RKO (cell line): ENCODE data around the gene SOX5.

Source experiments
- DNase-seq: peaks from one replicate; pipeline ENCODE4 v3.0.0-alpha.2; 2016; ENCODE audit warnings: low spot score

The SOX5 gene

GRCh38 chr12:23684121-23684520 lies 265.3 kb downstream of the SOX5 start:
- DNase-seq = no peak

DNA sequence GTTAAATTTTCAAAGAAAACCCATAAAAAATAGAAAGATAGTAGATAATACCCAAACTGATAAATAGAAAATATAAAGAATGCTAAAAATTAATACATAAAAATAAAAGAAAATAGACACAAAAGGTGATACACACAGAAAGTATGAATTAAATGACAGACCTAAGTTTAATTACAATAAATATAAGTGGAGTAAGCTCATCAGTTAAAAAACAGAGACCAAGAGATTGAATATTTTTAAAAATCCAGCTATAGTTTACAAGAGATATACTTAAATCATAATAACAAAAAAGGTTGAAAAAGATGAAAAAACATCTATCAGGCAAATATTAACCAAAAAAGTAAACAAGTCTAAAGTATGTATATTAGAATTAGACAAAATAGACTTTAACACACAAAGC lies 268.2 kb downstream of the SOX5 start:
- DNase-seq = no peak

DNA sequence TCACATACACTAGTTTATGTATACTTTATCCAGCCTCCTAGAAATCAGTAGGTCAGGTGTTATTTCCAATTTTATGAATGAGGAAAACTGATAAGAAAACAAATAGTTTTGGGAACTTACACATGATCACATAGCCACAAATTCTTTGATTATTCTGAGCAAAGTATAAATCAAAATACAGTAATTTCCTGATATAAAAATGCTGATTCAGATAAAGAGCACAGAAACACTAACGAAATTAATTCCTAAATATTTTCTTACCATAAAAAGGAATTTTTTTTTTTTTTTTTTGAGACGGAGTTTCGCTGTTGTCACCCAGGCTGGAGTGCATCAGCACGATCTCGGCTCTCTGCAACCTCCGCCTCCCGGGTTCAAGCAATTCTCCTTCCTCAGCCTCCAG lies 275.4 kb downstream of the SOX5 start:
- DNase-seq = no peak

- no peak for DNase-seq
Observed at GRCh38 chr12:23671881-23672280, 277.6 kb downstream of the SOX5 start.

GRCh38 chr12:23670684-23671083 lies 278.8 kb downstream of the SOX5 start:
- no peak for DNase-seq

DNA sequence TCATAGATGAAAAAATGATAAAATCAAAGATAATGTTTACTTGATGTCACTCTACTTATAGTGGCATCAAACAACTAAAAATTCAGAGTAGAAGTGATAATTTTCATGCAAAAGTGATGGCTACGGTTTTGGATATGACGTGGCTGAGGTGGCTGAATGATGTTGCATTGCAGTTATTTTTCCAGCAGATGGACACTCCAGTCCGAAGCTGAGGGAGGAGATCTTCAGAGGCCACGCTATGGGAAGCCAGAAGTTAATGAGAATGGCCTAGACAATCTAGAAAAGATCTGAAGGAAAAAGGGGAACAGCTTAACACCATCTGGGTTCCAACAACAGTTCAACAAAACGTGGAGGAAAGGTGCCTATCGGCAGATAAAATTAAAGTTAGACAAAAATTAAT lies 279.8 kb downstream of the SOX5 start:
- no peak for DNase-seq

- no peak for DNase-seq
Observed at GRCh38 chr12:23666866-23667265, 282.6 kb downstream of the SOX5 start.

GRCh38 chr12:23662966-23663365 lies 286.5 kb downstream of the SOX5 start:
- no peak for DNase-seq

- no peak for DNase-seq
Observed at GRCh38 chr12:23659131-23659530, 290.3 kb downstream of the SOX5 start.

DNA sequence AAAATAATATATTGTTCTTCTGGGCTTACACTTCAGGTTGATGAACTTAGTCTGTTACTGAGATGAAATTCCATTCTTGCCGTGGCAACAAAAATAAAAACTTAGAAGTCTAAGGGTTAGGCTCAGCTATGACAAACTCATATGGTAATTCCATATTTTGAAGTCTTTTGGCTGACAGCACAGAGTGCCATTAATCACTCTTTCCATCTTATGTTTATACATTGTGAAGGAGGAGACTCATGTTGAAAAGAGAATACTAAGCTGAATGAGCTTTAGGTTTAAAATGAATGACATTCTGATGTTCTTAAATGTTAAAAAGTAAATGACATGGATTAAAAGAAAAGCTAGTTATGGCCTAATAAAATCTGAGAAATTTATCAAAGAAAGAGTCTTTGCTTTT lies 291.9 kb downstream of the SOX5 start:
- no peak for DNase-seq

- DNase-seq = no peak
Observed at GRCh38 chr12:23655884-23656283, 293.6 kb downstream of the SOX5 start.

- DNase-seq = no peak
Observed at GRCh38 chr12:23655112-23655511, 294.4 kb downstream of the SOX5 start.

- no peak for DNase-seq
Observed at GRCh38 chr12:23648546-23648945, 300.9 kb downstream of the SOX5 start.

- no peak for DNase-seq
Observed at GRCh38 chr12:23640754-23641153, 308.7 kb downstream of the SOX5 start.

DNA sequence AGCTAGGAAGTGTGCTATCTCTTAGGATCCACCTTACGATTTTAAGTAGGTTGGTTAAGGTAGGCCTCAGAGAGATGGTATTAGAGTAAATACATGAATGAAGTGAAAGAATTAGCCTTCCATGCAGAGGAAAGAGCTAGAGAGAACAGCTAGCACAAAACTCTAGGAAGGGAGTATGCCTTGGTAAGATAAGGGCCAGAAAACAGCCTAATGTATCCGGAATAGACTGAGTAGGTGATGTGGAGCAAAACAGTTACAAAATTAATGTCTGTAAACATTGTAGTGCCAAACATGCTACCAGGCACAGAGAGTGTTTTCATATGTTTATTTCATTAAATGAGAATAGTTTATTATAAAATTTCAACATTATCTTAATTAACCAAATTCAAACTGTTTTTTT lies 315.1 kb downstream of the SOX5 start:
- DNase-seq = no peak

- DNase-seq = no peak
Observed at GRCh38 chr12:23631786-23632377, 317.6 kb downstream of the SOX5 start.

- DNase-seq = no peak
Observed at GRCh38 chr12:23630524-23630923, 318.9 kb downstream of the SOX5 start.

DNA sequence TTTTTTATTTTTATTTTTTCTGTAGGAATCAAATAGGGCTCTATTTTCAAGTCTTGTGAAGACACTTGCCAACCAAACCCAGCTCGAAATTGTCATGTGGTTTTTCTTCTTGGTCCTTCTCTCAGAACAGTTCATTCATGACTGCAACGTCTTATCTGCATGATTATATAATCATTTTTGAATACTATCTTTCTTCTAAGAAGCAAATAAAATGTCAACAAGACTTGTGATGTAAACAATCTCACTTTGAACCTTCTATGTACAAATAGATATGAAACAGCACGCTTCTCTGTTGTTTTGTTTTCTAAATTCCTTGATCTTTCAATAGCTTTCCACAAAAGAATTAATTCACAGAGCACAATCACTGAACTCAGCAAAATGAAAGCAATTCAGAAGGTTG lies 320.7 kb downstream of the SOX5 start:
- DNase-seq = no peak

- DNase-seq = no peak
Observed at GRCh38 chr12:23626791-23627190, 322.7 kb downstream of the SOX5 start.

- no peak for DNase-seq
Observed at GRCh38 chr12:23621900-23622299, 327.6 kb downstream of the SOX5 start.

GRCh38 chr12:23618718-23619117 lies 330.8 kb downstream of the SOX5 start:
- no peak for DNase-seq

DNA sequence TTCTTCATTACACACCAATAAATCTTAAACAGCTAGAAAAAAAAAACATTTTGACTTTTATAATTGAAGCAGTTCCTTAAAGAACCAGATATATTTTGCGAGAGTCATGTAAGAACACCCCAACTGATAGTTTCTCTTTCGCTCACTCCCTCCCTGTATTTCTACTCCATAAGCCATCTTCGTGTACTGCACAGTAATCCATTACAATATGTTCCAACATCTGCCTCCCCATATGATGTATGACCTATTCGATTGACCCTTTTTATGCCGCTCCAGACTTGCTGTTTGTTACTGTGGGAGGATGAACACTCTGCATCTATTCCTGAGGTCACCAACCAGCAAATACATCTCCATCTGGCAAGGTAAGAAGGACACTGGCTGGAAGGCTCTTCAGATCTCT lies 331.7 kb downstream of the SOX5 start:
- no peak for DNase-seq

GRCh38 chr12:23614280-23614679 lies 335.2 kb downstream of the SOX5 start:
- DNase-seq = no peak

DNA sequence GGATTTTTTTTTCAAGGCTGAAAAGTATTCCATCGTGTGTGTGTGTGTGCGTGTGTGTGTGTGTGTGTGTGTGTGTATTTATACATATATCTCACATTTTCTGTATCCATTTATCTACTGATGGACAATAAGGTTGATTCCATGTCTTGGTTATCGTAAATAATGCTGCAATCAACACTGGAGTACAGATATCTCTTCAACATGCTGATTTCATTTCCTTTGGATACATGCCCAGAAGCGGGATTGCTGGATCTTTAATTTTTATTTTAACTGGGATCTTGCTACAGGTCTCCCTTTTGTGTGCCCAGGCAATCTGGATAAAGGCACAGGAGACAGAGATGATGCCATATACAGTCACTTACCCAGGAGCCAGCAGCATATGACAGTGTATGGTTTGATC lies 338.1 kb downstream of the SOX5 start:
- DNase-seq = no peak

- no peak for DNase-seq
Observed at GRCh38 chr12:23600919-23601318, 348.6 kb downstream of the SOX5 start.
